GM12878 (cell line): ENCODE results near the gene CIAO1.

Source experiments
- CEBPB ChIP-seq, 2 experiments: fragments of 150-350 bp in 1 of 2; IDR thresholded peaks; 2 replicates each; pipeline ENCODE4 v1.6.1; 2012 to 2014; ENCODE audit warnings: low read depth in 2 of 2, low read length in 2 of 2, borderline replicate concordance in 1 of 2, inconsistent platforms in 1 of 2
- EP300 ChIP-seq, 2 experiments: fragments of 150-350 bp in 1 of 2; IDR thresholded peaks; 2 replicates each; pipeline ENCODE4 v1.6.1; 2011 to 2012; ENCODE audit warnings: low read depth in 2 of 2, low read length in 2 of 2, borderline replicate concordance in 1 of 2, improper control_type of control experiment in 1 of 2, inconsistent platforms in 1 of 2; ENCODE audit not compliant: control insufficient read depth in 1 of 2
- RCOR1 ChIP-seq: conservative IDR thresholded peaks from 2 replicates; pipeline ENCODE4 v1.6.1; 2012; ENCODE audit warnings: low read depth, low read length, improper control_type of control experiment
- STAT3 ChIP-seq: IDR thresholded peaks from 2 replicates; pipeline ENCODE4 v1.6.1; 2011; ENCODE audit warnings: low read depth, low read length, improper control_type of control experiment
- TAF1 ChIP-seq: IDR thresholded peaks from 2 replicates; pipeline ENCODE4 v1.6.1; 2011; ENCODE audit warnings: mild to moderate bottlenecking, low read depth, low read length, borderline replicate concordance
- ZZZ3 ChIP-seq: IDR thresholded peaks from 2 replicates; pipeline ENCODE4 v1.6.1; 2011; ENCODE audit warnings: low read depth; ENCODE audit not compliant: control insufficient read depth, insufficient read length

DNA sequence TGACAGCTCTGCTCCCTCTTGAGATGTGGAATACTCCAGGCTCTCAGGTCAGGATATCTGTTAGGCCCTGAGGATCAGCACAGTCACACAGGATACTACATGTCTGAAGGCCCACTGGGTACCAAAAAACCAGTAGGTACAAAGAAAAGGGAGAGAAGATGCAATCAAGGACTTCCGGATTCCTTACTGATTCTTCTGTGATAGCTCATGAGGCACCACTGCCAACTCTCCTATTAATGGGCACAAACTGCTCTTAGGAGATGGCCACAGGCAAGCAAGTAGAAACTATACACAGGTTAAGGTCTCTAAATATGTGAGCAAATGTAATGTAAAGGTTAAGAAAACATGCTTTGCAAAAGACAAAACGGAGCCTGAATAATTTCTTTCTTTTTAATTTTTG is 3.7 kb upstream of the CIAO1 start:
- no peak for TF ChIP-seq STAT3
- no peak for TF ChIP-seq RCOR1
- TF ChIP-seq TAF1 = no peak
- TF ChIP-seq ZZZ3 = no peak
- TF ChIP-seq CEBPB (IDR thresholded peaks at IDR 0.05; ENCODE audit: borderline replicate concordance in 1 of 2, low read depth in 2 of 2, low read length in 2 of 2) = no peak
- TF ChIP-seq EP300 (IDR thresholded peaks at IDR 0.05; ENCODE audit: borderline replicate concordance in 1 of 2, control insufficient read depth in 1 of 2, low read depth in 2 of 2, low read length in 2 of 2) = no peak
